NCI-H1092 treated with DMSO at 0.1 percent for 48 hours (cell line): ENCODE data around the gene MPPED2.

Experiments
- DNase-seq: peaks from one replicate; lab custom pipeline; 2025; lab: John Stamatoyannopoulos, UW

Gene MPPED2

GRCh38 chr11:30412509-30412908 lies 173.6 kb downstream of the MPPED2 start:
- no peak for DNase-seq

- no peak for DNase-seq
Measured at GRCh38 chr11:30411383-30411782, 174.8 kb downstream of the MPPED2 start.

- no peak for DNase-seq
Measured at GRCh38 chr11:30406978-30407762, 179.0 kb downstream of the MPPED2 start.

GRCh38 chr11:30405385-30405784 lies 180.8 kb downstream of the MPPED2 start:
- DNase-seq: no peak

GRCh38 chr11:30404136-30404535 lies 182.0 kb downstream of the MPPED2 start:
- DNase-seq: no peak

- no peak for DNase-seq
Measured at GRCh38 chr11:30395751-30396150, 190.4 kb downstream of the MPPED2 start.

GRCh38 chr11:30393012-30393411 lies 193.1 kb downstream of the MPPED2 start:
- DNase-seq: no peak

GRCh38 chr11:30392221-30392784 lies 193.8 kb downstream of the MPPED2 start:
- DNase-seq: no peak

- no peak for DNase-seq
Measured at GRCh38 chr11:30388957-30389356, 197.2 kb downstream of the MPPED2 start.

GRCh38 chr11:30387891-30388861 lies 198.0 kb downstream of the MPPED2 start:
- no peak for DNase-seq

- no peak for DNase-seq
Measured at GRCh38 chr11:30381879-30382278, 204.3 kb downstream of the MPPED2 start.

GRCh38 chr11:30380846-30381245 lies 205.3 kb downstream of the MPPED2 start:
- no peak for DNase-seq

GRCh38 chr11:30377347-30377746 lies 208.8 kb downstream of the MPPED2 start:
- no peak for DNase-seq

GRCh38 chr11:30370164-30370563 lies 216.0 kb downstream of the MPPED2 start:
- DNase-seq: no peak

GRCh38 chr11:30368394-30368793 lies 217.8 kb downstream of the MPPED2 start:
- DNase-seq: no peak

- DNase-seq: no peak
Measured at GRCh38 chr11:30365793-30366517, 220.2 kb downstream of the MPPED2 start.

GRCh38 chr11:30364837-30365482 lies 221.2 kb downstream of the MPPED2 start:
- DNase-seq: no peak

GRCh38 chr11:30364139-30364836 lies 221.9 kb downstream of the MPPED2 start:
- DNase-seq: no peak

- DNase-seq: no peak
Measured at GRCh38 chr11:30360741-30361140, 225.4 kb downstream of the MPPED2 start.
